SK-N-SH (cell line): ENCODE data around the gene SH3BP1. TPM values are rescaled to one million over a fixed set of nuclear protein-coding genes. Genes with fewer than 3 reads are reported as not detected.

ENCODE experiments used
- CTCF ChIA-PET: fragments of 300-600, 350-600 bp; formaldehyde crosslinking; extraction: SDS; loops from one replicate; lab custom pipeline; 2021; lab: Yijun Ruan, JAX
- POLR2A ChIA-PET: fragments of 350-600 bp; sonication (Branson Sonifier 250); formaldehyde crosslinking; extraction: SDS; loops from one replicate; lab custom pipeline; 2020; ENCODE audit warnings: antibody characterized with exemption, inconsistent platforms; lab: Yijun Ruan, JAX
- DNase-seq: peaks from one replicate; pipeline ENCODE4 v3.0.0; 2012
- H2AFZ ChIP-seq: fragments of 200-600 bp; sonication (generic); 2 replicates; pipeline ENCODE4 v1.8.1; 2016; ENCODE audit warnings: antibody characterized with exemption, mild to moderate bottlenecking, low read depth
- H3F3A ChIP-seq: fragments of 200-600 bp; sonication (generic); replicated peaks from 2 replicates; pipeline ENCODE3; 2016; ENCODE audit warnings: antibody characterized with exemption, mild to moderate bottlenecking; ENCODE audit not compliant: insufficient read depth
- H3K27ac ChIP-seq, 2 experiments: fragments of 200-500 bp in 1 of 2; fragments of 200-600 bp in 1 of 2; sonication (Bioruptor generic) in 1 of 2; sonication (generic), shearing (Covaris generic) in 1 of 2; 2 replicates each; pipeline versions ENCODE4 v1.5.1 to v1.6.1; 2014 to 2016; ENCODE audit warnings: low read depth in 2 of 2, inconsistent platforms in 1 of 2, low read length in 1 of 2, mild to moderate bottlenecking in 1 of 2, mixed read lengths in 1 of 2
- H3K27me3 ChIP-seq: fragments of 200-600 bp; sonication (generic), shearing (Covaris generic); 2 replicates; pipeline ENCODE4 v1.6.1; 2016; ENCODE audit warnings: mixed run types; ENCODE audit not compliant: insufficient read depth
- H3K36me3 ChIP-seq, 2 experiments: fragments of 200-500 bp in 1 of 2; fragments of 200-600 bp in 1 of 2; sonication (Bioruptor generic) in 1 of 2; sonication (generic) in 1 of 2; replicated peaks in 1 of 2; 2 replicates each; pipeline versions ENCODE3 to v1.5.1; 2014 to 2016; ENCODE audit warnings: low read length in 1 of 2, mild to moderate bottlenecking in 1 of 2; ENCODE audit not compliant: insufficient read depth in 2 of 2, control insufficient read depth in 1 of 2
- H3K4me1 ChIP-seq, 2 experiments: fragments of 200-500 bp in 1 of 2; fragments of 200-600 bp in 1 of 2; sonication (Bioruptor generic) in 1 of 2; sonication (generic), shearing (Covaris generic) in 1 of 2; 2 replicates each; pipeline versions ENCODE4 v1.5.1 to v1.6.1; 2014 to 2016; ENCODE audit warnings: low read depth in 1 of 2, low read length in 1 of 2, mixed run types in 1 of 2; ENCODE audit not compliant: insufficient read depth in 2 of 2, control insufficient read depth in 1 of 2
- H3K4me2 ChIP-seq: fragments of 200-600 bp; sonication (generic), shearing (Covaris generic); 2 replicates; pipeline ENCODE4 v1.6.1; 2017; ENCODE audit warnings: mixed run types
- H3K4me3 ChIP-seq, 2 experiments: fragments of 200-500 bp in 1 of 2; fragments of 200-600 bp in 1 of 2; sonication (Bioruptor generic) in 1 of 2; sonication (generic), shearing (Covaris generic) in 1 of 2; 2 replicates each; pipeline versions ENCODE4 v1.5.1 to v1.8.1; 2014 to 2016; ENCODE audit warnings: low read depth in 2 of 2, inconsistent platforms in 1 of 2, low read length in 1 of 2, mild to moderate bottlenecking in 1 of 2, mixed read lengths in 1 of 2, moderate library complexity in 1 of 2
- H3K79me2 ChIP-seq: fragments of 200-600 bp; sonication (generic); 2 replicates; pipeline ENCODE4 v1.8.1; 2017; ENCODE audit warnings: mild to moderate bottlenecking; ENCODE audit not compliant: insufficient read depth
- H3K9ac ChIP-seq: fragments of 200-600 bp; sonication (generic); 2 replicates; pipeline ENCODE4 v1.6.1; 2017; ENCODE audit warnings: mixed run types
- H3K9me2 ChIP-seq: fragments of 200-600 bp; sonication (generic); 2 replicates; pipeline ENCODE4 v1.6.1; 2017; ENCODE audit warnings: mixed run types
- H3K9me3 ChIP-seq: fragments of 200-600 bp; sonication (generic); 2 replicates; pipeline ENCODE4 v1.6.1; 2017; ENCODE audit warnings: mixed run types, mild to moderate bottlenecking, moderate library complexity
- H4K20me1 ChIP-seq: fragments of 200-600 bp; sonication (generic); 2 replicates; pipeline ENCODE4 v1.6.1; 2017; ENCODE audit warnings: mild to moderate bottlenecking, mixed run types; ENCODE audit not compliant: insufficient read depth
- CHD2 ChIP-seq: fragments of 150-350 bp; IDR thresholded peaks from 2 replicates; pipeline ENCODE4 v1.6.1; 2018; ENCODE audit warnings: low read length; ENCODE audit not compliant: partially characterized antibody
- FOXJ3 ChIP-seq: sonication (generic); formaldehyde crosslinking; IDR thresholded peaks from 2 replicates; pipeline ENCODE4 v1.5.1; 2020; ENCODE audit warnings: mild to moderate bottlenecking, missing genetic modification reagents
- FOXM1 ChIP-seq: IDR thresholded peaks from 2 replicates; pipeline ENCODE4 v1.4.0; 2012; ENCODE audit warnings: low read depth, mild to moderate bottlenecking
- GABPA ChIP-seq: IDR thresholded peaks from 2 replicates; pipeline ENCODE4 v1.4.0; 2012; ENCODE audit warnings: low read depth, mild to moderate bottlenecking
- JUND ChIP-seq: IDR thresholded peaks from 2 replicates; pipeline ENCODE4 v1.4.0; 2012
- MXI1 ChIP-seq: IDR thresholded peaks from 2 replicates; pipeline ENCODE4 v1.6.1; 2012; ENCODE audit warnings: mild to moderate bottlenecking, low read depth, low read length, improper control_type of control experiment
- NRF1 ChIP-seq: IDR thresholded peaks from 2 replicates; pipeline ENCODE4 v1.6.1; 2012; ENCODE audit warnings: low read depth, mild to moderate bottlenecking, low read length
- POLR2AphosphoS5 ChIP-seq: IDR thresholded peaks from 2 replicates; pipeline ENCODE4 v1.6.1; 2012; ENCODE audit warnings: low read depth, low read length
- RFX5 ChIP-seq: IDR thresholded peaks from 2 replicates; pipeline ENCODE4 v1.6.1; 2012; ENCODE audit warnings: mild to moderate bottlenecking, improper control_type of control experiment, low read length
- SIN3A ChIP-seq: IDR thresholded peaks from 2 replicates; pipeline ENCODE4 v1.6.1; 2012; ENCODE audit warnings: low read depth, mild to moderate bottlenecking, low read length, moderate library complexity, borderline replicate concordance
- TAF1 ChIP-seq: IDR thresholded peaks from 2 replicates; pipeline ENCODE4 v1.6.1; 2012; ENCODE audit warnings: low read depth, mild to moderate bottlenecking, low read length, moderate library complexity, borderline replicate concordance
- WGBS: methylation state at CpG from one replicate; pipeline ENCODE4 v1.1.6; 2017; ENCODE audit warnings: low lambda C conversion rate; 5-methylcytosine and 5-hydroxymethylcytosine counted together
- polyA plus RNA-seq, 3 experiments: library from polyadenylated mRNA; depleted of rRNA; stranded (reverse); fragments of >200 nt; gene quantifications; 2 replicates each; pipeline ENCODE4 v1.2.3, GENCODE V29; 2012
- TF ChIP-seq, protein P1 (sequence below): fragments of 150-350 bp; IDR thresholded peaks from 2 replicates; pipeline ENCODE4 v1.6.1; 2017; ENCODE audit warnings: antibody characterized with exemption, low read length, low read depth, borderline replicate concordance
- TF ChIP-seq, protein P2 (sequence below): IDR thresholded peaks from 2 replicates; pipeline ENCODE4 v1.4.0; 2012; ENCODE audit warnings: low read depth, borderline replicate concordance
- TF ChIP-seq, protein P3 (sequence below): fragments of 150-350 bp; IDR thresholded peaks from 2 replicates; pipeline ENCODE4 v1.6.1; 2016; ENCODE audit warnings: mild to moderate bottlenecking, low read depth, low read length
- TF ChIP-seq, protein P4 (sequence below): IDR thresholded peaks from 2 replicates; pipeline ENCODE4 v1.4.0; 2012; ENCODE audit warnings: low read depth
- TF ChIP-seq, protein P5 (sequence below): fragments of 200-600 bp; sonication (generic); IDR thresholded peaks from 2 replicates; pipeline ENCODE4 v1.6.1; 2017; ENCODE audit warnings: antibody characterized with exemption, mild to moderate bottlenecking, moderate library complexity
- TF ChIP-seq, protein P6 (sequence below): IDR thresholded peaks from 2 replicates; pipeline ENCODE4; 2012

The SH3BP1 gene
- polyA plus RNA-seq, 1 of the 3 experiments (the other 2 are of a cell fraction), result 8.9 TPM

DNA sequence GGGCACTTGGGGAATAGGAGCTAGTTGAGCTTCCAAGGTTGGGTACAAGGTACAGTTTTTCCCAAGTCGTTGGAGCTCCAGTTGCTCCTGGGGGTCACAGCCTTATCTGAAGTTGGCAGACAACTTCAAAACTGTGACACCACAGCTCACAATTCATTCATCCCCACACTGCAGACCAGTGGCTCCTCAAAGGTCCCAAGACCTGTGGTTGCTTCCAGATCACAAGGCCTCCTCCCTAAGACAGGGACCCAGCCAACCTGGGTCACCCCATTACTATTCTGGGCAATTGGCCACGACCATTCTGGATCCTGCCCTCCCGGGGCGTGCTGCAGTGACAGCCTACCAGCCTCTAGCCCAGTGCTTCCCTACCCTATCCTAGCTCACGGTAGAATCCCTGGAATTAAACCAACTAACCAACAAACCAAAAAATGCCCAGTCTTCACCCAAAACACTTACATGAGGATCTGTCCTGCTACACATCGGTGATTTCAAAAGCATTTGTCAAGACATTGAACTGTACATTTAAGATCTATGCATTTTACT is 18.2 kb downstream of the SH3BP1 start (continued):
- TF ChIP-seq, protein P1, sequence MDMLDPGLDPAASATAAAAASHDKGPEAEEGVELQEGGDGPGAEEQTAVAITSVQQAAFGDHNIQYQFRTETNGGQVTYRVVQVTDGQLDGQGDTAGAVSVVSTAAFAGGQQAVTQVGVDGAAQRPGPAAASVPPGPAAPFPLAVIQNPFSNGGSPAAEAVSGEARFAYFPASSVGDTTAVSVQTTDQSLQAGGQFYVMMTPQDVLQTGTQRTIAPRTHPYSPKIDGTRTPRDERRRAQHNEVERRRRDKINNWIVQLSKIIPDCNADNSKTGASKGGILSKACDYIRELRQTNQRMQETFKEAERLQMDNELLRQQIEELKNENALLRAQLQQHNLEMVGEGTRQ, result no peak

DNA sequence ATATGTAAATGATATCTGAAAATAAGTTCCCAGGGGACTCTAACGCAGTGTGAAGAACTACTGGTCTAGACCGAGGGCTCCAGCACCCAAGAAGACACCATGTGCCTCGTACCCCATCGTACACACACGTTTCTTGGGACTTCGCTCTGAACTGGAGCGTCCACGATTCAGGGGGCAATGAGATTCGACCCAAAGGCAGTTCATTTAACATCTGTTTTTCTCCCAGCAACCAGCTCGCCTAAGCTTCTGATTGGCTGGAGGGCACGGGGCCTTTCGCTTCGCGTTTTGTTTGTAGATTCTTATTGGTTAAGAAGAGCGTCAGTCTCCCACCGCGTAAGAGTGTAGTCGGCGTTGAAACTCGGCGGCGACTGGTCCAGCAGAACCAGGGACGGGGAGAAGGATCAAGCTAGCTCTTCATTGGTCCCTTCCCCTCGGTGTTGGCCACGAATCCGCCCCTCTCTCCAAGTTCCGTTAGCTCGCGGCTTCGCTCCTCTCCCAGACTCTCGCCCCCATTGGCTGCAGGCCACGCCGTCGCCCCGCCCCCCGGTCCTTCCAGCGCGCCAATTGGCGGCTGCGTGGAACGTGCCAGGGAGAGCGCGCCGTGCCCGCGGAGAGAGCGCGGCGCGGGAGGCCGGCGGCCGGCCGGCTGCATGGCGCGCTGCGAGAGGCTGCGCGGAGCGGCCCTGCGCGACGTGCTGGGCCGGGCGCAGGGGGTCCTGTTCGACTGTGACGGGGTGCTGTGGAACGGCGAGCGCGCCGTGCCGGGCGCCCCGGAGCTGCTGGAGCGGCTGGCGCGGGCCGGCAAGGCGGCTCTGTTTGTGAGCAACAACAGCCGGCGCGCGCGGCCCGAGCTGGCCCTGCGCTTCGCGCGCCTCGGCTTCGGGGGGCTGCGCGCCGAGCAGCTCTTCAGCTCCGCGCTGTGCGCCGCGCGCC is 18.9 kb downstream of the SH3BP1 start, which contains the start of gene PDXP:
Gene PDXP, plus strand, starts transcription at position 591 of the 933 bp plus-strand sequence. Its CDS starts 60 bp downstream, at position 651.
- peaks cover 22% of the 10 kb centered on the region; the same call in 1 of the 2 replicates for H4K20me1 ChIP-seq
- peaks cover 19 to 37% of the 10 kb centered on the region in 2 experiments; a peak in 3 of 4 replicates for H3K4me1 ChIP-seq
- no peaks in the 10 kb centered on the region for H3K36me3 ChIP-seq
- peak within 1 kb of the TSS; percentile 93 for H3K4me2 ChIP-seq
- CTCF ChIA-PET, result interaction anchor here (0.6 to 44.3 kb wide), 10 partner anchors 12 to 96 kb away, joined by 3 to 898 read pairs (median 5); partner anchors contain the start of genes LGALS1, NOL12, SH3BP1 and TRIOBP
- no peaks in the 10 kb centered on the region for H3K9me3 ChIP-seq
- peaks cover 40% of the 10 kb centered on the region for H3K79me2 ChIP-seq
- H3K27me3 ChIP-seq, result no peaks in the 10 kb centered on the region
- peak within 1 kb of the TSS; percentile 67 to 70 for H3K4me3 ChIP-seq
- peaks cover 20% of the 10 kb centered on the region for H3F3A ChIP-seq
- WGBS, result 2% methylated on average over 27 of the region's 101 CpGs
- POLR2A ChIA-PET, result interaction anchor here (0.8 to 2.7 kb wide), 12 partner anchors 9 to 149 kb away, joined by 3 to 28 read pairs (median 6); partner anchors contain the start of genes GCAT, LGALS1 and NOL12
- peak within 1 kb of the TSS; percentile 91 for H2AFZ ChIP-seq
- no peaks in the 10 kb centered on the region for H3K9me2 ChIP-seq
- peak; percentile 98 for DNase-seq
- H3K27ac ChIP-seq, result peak within 1 kb of the TSS; percentile 73 to 93
- H3K9ac ChIP-seq, result peak within 1 kb of the TSS; percentile 67
- TF ChIP-seq, protein P2, sequence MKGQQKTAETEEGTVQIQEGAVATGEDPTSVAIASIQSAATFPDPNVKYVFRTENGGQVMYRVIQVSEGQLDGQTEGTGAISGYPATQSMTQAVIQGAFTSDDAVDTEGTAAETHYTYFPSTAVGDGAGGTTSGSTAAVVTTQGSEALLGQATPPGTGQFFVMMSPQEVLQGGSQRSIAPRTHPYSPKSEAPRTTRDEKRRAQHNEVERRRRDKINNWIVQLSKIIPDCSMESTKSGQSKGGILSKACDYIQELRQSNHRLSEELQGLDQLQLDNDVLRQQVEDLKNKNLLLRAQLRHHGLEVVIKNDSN, result 0 out of 2 replicates have a peak, but pooled peaks have one; percentile 32
- TF ChIP-seq, protein P1, result no peak
- TF ChIP-seq, protein P3, sequence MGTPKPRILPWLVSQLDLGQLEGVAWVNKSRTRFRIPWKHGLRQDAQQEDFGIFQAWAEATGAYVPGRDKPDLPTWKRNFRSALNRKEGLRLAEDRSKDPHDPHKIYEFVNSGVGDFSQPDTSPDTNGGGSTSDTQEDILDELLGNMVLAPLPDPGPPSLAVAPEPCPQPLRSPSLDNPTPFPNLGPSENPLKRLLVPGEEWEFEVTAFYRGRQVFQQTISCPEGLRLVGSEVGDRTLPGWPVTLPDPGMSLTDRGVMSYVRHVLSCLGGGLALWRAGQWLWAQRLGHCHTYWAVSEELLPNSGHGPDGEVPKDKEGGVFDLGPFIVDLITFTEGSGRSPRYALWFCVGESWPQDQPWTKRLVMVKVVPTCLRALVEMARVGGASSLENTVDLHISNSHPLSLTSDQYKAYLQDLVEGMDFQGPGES, result peak; percentile 92
- peak; percentile 36 for TF ChIP-seq POLR2AphosphoS5
- TF ChIP-seq, protein P4, sequence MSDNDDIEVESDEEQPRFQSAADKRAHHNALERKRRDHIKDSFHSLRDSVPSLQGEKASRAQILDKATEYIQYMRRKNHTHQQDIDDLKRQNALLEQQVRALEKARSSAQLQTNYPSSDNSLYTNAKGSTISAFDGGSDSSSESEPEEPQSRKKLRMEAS, result peak; percentile 90
- TF ChIP-seq TAF1, result no peak
- TF ChIP-seq FOXM1, result no peak
- TF ChIP-seq GABPA, result 0 out of 2 replicates have a peak, but pooled peaks have one; percentile 41
- TF ChIP-seq NRF1, result peak; percentile 18; the same call in 1 of the 2 replicates
- TF ChIP-seq SIN3A, result no peak
- TF ChIP-seq CHD2, result peak; percentile 89
- TF ChIP-seq FOXJ3, result no peak
- TF ChIP-seq JUND, result no peak
- TF ChIP-seq MXI1, result peak; percentile 61; the same call in 1 of the 2 replicates
- TF ChIP-seq, protein P5, sequence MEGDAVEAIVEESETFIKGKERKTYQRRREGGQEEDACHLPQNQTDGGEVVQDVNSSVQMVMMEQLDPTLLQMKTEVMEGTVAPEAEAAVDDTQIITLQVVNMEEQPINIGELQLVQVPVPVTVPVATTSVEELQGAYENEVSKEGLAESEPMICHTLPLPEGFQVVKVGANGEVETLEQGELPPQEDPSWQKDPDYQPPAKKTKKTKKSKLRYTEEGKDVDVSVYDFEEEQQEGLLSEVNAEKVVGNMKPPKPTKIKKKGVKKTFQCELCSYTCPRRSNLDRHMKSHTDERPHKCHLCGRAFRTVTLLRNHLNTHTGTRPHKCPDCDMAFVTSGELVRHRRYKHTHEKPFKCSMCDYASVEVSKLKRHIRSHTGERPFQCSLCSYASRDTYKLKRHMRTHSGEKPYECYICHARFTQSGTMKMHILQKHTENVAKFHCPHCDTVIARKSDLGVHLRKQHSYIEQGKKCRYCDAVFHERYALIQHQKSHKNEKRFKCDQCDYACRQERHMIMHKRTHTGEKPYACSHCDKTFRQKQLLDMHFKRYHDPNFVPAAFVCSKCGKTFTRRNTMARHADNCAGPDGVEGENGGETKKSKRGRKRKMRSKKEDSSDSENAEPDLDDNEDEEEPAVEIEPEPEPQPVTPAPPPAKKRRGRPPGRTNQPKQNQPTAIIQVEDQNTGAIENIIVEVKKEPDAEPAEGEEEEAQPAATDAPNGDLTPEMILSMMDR, result no peak
- TF ChIP-seq, protein P6, sequence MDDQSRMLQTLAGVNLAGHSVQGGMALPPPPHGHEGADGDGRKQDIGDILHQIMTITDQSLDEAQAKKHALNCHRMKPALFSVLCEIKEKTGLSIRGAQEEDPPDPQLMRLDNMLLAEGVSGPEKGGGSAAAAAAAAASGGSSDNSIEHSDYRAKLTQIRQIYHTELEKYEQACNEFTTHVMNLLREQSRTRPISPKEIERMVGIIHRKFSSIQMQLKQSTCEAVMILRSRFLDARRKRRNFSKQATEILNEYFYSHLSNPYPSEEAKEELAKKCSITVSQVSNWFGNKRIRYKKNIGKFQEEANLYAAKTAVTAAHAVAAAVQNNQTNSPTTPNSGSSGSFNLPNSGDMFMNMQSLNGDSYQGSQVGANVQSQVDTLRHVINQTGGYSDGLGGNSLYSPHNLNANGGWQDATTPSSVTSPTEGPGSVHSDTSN, result peak; percentile 100
- TF ChIP-seq RFX5, result peak; percentile 99
